Measurements from ENCODE around the gene TRAF7. TPM values are rescaled to one million over a fixed set of nuclear protein-coding genes. Genes with fewer than 3 reads are reported as not detected.

TRAF7 gene
- total and polyA plus RNA-seq, 2 of the 8 experiments (the other 6 are each of a cell fraction or from before 2014, with no cell fraction given) = 96.8 to 148 TPM

- TF ChIP-seq TAF7 (optimal IDR thresholded peaks at IDR 0.05; ENCODE audit: borderline replicate concordance, low read depth, low read length) (peak; percentile 58), RFX5 (IDR thresholded peaks at IDR 0.05; ENCODE audit: borderline replicate concordance, low read depth, low read length) (no peak), HDAC6 (IDR thresholded peaks at IDR 0.05; ENCODE audit: low read depth, low read length) (no peak), EGR1 (IDR thresholded peaks at IDR 0.05; ENCODE audit: borderline replicate concordance, low read depth, low read length) (no peak)
Observed at GRCh38 chr16:2151188-2152091, 4.1 kb upstream of the TRAF7 start (continued).
